Bronchial epithelial cell (primary cell): ENCODE measurements around the gene DNAH1. TPM values are rescaled to one million over a fixed set of nuclear protein-coding genes. Genes with fewer than 3 reads are reported as not detected.

Source experiments
- DNase-seq: peaks from one replicate; pipeline ENCODE4 v3.0.0-alpha.2; 2010; ENCODE audit warnings: low read depth
- FAIRE-seq: peaks from 2 replicates; lab custom pipeline; 2011; peaks lifted over from hg19 to GRCh38; lab: Jason Lieb, UNC
- H3K27me3 ChIP-seq: 2 replicates; pipeline ENCODE4 v1.5.1; 2011; ENCODE audit warnings: low read length; ENCODE audit not compliant: control insufficient read depth, insufficient read depth
- H3K36me3 ChIP-seq: 2 replicates; pipeline ENCODE4 v1.5.1; 2011; ENCODE audit warnings: low read length; ENCODE audit not compliant: control insufficient read depth, insufficient read depth
- H3K4me3 ChIP-seq: 2 replicates; pipeline ENCODE4 v1.5.1; 2011; ENCODE audit warnings: mild to moderate bottlenecking, low read depth, low read length, control low read depth
- CTCF ChIP-seq: IDR thresholded peaks from 2 replicates; pipeline ENCODE4 v1.5.1; 2011; ENCODE audit warnings: mild to moderate bottlenecking, moderate library complexity, low read length, control low read depth, inconsistent platforms; ENCODE audit not compliant: insufficient read depth, severe bottlenecking
- total RNA-seq: library from RNA; depleted of rRNA; stranded (reverse); fragments of >200 nt; gene quantifications from 2 replicates; pipeline ENCODE4 v1.2.1, GENCODE V29; 2014

DNAH1 gene
- total RNA-seq, 1 donor from 2014 or later: 0.79 TPM

GRCh38 chr3:52324676-52325075 lies 8.6 kb downstream of the DNAH1 start:
- DNase-seq (no peak), FAIRE-seq (no peak)
- Histone ChIP-seq H3K27me3 (peaks cover 2% of the 10 kb centered on the region), H3K4me3 (no peak overlapping the region), H3K36me3 (no peaks in the 10 kb centered on the region)
- no peak for TF ChIP-seq CTCF

DNA sequence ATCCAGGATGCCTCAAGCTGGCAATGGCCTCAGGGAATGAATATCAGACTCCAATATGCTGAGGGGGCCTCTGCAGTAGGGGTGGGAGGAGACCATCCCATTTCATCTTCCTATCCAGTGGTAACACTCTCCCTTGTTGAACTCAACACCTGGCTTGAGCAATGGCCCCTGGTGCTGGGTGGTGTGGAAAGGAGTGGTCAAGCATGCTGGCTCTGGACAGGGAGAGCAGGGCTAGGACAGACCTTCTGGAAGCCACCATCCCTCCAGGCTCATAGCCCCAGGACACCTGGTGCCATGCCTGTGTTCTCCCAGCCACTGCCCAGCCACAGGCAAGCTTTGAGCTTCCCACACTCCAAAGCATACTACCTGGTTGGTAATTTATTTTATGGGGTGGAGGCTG lies 9.6 kb downstream of the DNAH1 start:
- H3K27me3 ChIP-seq: peaks cover 2% of the 10 kb centered on the region
- no peak overlapping the region for H3K4me3 ChIP-seq
- H3K36me3 ChIP-seq: no peaks in the 10 kb centered on the region
- DNase-seq (no peak), FAIRE-seq (peak; percentile 81)
- no peak for TF ChIP-seq CTCF

GRCh38 chr3:52326976-52327375 lies 10.9 kb downstream of the DNAH1 start:
- no peak for TF ChIP-seq CTCF
- FAIRE-seq: no peak
- no peak for DNase-seq
- Histone ChIP-seq H3K4me3 (no peak overlapping the region), H3K36me3 (no peaks in the 10 kb centered on the region), H3K27me3 (peaks cover 2% of the 10 kb centered on the region)

DNA sequence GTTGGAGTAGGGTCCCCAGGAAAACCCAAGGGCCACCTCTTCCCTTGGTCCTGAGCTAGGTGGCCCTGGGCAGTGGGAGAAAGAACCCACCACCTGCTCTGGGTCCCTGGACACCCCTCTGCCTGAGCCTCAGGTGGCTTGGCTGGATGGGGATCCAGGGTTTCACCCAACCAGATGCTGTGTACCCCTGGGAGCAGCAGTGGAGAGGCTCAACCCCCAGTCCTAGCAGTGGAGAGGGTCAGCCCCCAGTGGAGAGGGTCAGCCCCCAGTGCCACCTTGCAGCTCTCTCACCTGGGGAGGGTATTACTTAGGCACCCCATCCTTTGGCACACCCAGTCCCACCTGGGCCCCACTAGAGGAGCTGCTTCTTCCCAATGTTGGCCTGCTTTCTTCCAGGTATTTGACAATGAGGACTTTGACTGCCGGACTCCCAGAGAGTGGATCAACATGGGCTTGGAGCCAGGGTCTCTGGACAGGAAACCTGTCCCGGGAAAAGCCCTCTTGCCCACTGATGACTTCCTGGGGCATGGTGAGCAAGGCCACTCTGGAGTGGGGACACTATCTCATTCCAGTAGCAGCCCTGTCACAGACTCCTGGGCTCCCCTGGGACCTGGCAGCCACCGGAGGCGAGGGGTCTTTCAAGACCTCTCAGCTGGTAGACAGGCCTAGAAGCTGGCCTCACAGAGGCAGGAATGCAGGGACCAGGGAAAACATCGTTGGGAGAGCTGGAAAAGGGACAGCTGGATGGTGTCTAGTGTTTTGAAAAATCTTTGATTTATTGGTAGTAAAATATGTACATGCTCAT lies 11.6 kb downstream of the DNAH1 start:
- peaks cover 2% of the 10 kb centered on the region for H3K27me3 ChIP-seq
- no peak for TF ChIP-seq CTCF
- DNase-seq (no peak), FAIRE-seq (no peak)
- no peak overlapping the region for H3K4me3 ChIP-seq
- no peaks in the 10 kb centered on the region for H3K36me3 ChIP-seq

DNA sequence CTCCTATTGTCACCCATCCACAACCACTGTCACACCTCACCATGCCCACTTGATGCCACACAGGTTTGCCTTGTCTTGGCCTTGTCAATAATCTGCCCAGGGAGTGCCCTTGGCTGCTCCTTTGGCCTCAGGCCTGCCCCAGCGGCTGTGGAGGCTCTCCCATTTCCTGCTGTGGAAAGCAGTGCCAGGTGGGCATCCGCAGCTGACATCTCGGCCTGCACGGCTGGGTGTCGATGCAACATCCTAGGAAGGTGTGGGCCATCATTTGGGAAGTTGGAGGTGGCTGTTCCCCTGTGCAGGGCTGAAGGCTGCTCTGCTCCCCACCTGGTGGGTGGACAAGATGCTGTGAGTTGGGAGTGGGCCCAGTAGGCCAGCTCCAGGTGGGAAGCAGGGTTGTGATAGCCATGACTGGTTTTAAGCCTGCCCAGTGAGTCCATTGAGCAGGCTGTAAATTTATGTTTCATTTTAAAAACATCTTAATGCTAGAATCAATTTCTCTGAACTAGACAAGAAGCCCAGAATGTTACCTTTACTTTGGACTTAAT lies 12.5 kb downstream of the DNAH1 start:
- DNase-seq (no peak), FAIRE-seq (no peak)
- TF ChIP-seq CTCF: no peak
- H3K4me3 ChIP-seq: no peak overlapping the region
- H3K27me3 ChIP-seq: peaks cover 2% of the 10 kb centered on the region
- H3K36me3 ChIP-seq: no peaks in the 10 kb centered on the region
